Astrocyte of the spinal cord (primary cell): Measurements from ENCODE around the gene MED13L.

ENCODE experiments used
- DNase-seq: peaks from one replicate; pipeline ENCODE4 v3.0.0; 2011; ENCODE audit warnings: low read depth, low spot score
- H3K4me3 ChIP-seq: 2 replicates; pipeline ENCODE4 v1.5.1; 2011; ENCODE audit warnings: low read depth, mild to moderate bottlenecking, low read length, moderate library complexity
- CTCF ChIP-seq: IDR thresholded peaks from 2 replicates; pipeline ENCODE4 v1.5.1; 2012; ENCODE audit warnings: low read depth, mild to moderate bottlenecking, low read length, inconsistent platforms
- in situ Hi-C: cut with HindIII; loops from 2 replicates; pipeline ENCODE4 v1.10.0; 2017; ENCODE audit warnings: low sequenced_read_pairs

The MED13L gene

GRCh38 chr12:116183741-116184141 is 93.8 kb downstream of the MED13L start:
- H3K4me3 ChIP-seq, result no peak overlapping the region
- DNase-seq, result peak; percentile 32
- in situ Hi-C loops, result no loop called here
- TF ChIP-seq CTCF, result no peak

GRCh38 chr12:116182359-116183063 is 95.0 kb downstream of the MED13L start:
- no peak for TF ChIP-seq CTCF
- in situ Hi-C loops, result no loop called here
- H3K4me3 ChIP-seq, result no peak overlapping the region
- no peak for DNase-seq

- TF ChIP-seq CTCF, result no peak
- H3K4me3 ChIP-seq, result no peak overlapping the region
- in situ Hi-C loops, result no loop called here
- DNase-seq, result no peak
These were observed 97.0 kb downstream of the MED13L start for GRCh38 chr12:116180448-116180847.

GRCh38 chr12:116179384-116179783 is 98.1 kb downstream of the MED13L start:
- in situ Hi-C loops, result no loop called here
- H3K4me3 ChIP-seq, result no peak overlapping the region
- no peak for TF ChIP-seq CTCF
- DNase-seq, result no peak

GRCh38 chr12:116177017-116177416 is 100.5 kb downstream of the MED13L start:
- no peak overlapping the region for H3K4me3 ChIP-seq
- in situ Hi-C loops, result no loop called here
- no peak for TF ChIP-seq CTCF
- DNase-seq, result no peak

- in situ Hi-C loops, result no loop called here
- no peak for TF ChIP-seq CTCF
- H3K4me3 ChIP-seq, result no peak overlapping the region
- DNase-seq, result no peak
These were observed 102.6 kb downstream of the MED13L start for GRCh38 chr12:116174904-116175303.
